HG02938 (cell line): Measurements from ENCODE around the gene HECW1.
"Not testable (repeated sequence)": the region's sequence is repeated elsewhere in the genome, so short reads cannot be mapped to it uniquely, and the experiment has no call there.

ENCODE experiments used
- ATAC-seq: cut with Tn5 transposase; IDR thresholded peaks from one replicate; pipeline ENCODE4 v1.9.1; 2021; ENCODE audit warnings: mild to moderate bottlenecking, moderate library complexity; ENCODE audit not compliant: unreplicated experiment

Gene HECW1

GRCh38 chr7:43201912-43202311, 89.5 kb downstream of the HECW1 start:
- ATAC-seq: no peak

GRCh38 chr7:43204081-43204480, 91.6 kb downstream of the HECW1 start:
- no peak for ATAC-seq

- ATAC-seq: no peak
Observed at GRCh38 chr7:43205171-43205795, 92.8 kb downstream of the HECW1 start.

GRCh38 chr7:43208242-43208641, 95.8 kb downstream of the HECW1 start:
- ATAC-seq: no peak

- ATAC-seq: not testable (repeated sequence)
Observed at GRCh38 chr7:43210539-43210938, 98.1 kb downstream of the HECW1 start.

- no peak for ATAC-seq
Observed at GRCh38 chr7:43211286-43211685, 98.8 kb downstream of the HECW1 start.

- ATAC-seq: no peak
Observed at GRCh38 chr7:43211693-43212092, 99.2 kb downstream of the HECW1 start.

GRCh38 chr7:43212921-43213320, 100.5 kb downstream of the HECW1 start:
- ATAC-seq: no peak

- no peak for ATAC-seq
Observed at GRCh38 chr7:43215061-43215460, 102.6 kb downstream of the HECW1 start.

GRCh38 chr7:43217055-43217454, 104.6 kb downstream of the HECW1 start:
- no peak for ATAC-seq

GRCh38 chr7:43218901-43219300, 106.5 kb downstream of the HECW1 start:
- ATAC-seq: not testable (repeated sequence)

GRCh38 chr7:43220250-43220649, 107.8 kb downstream of the HECW1 start:
- ATAC-seq: no peak

GRCh38 chr7:43220742-43221141, 108.3 kb downstream of the HECW1 start:
- no peak for ATAC-seq

GRCh38 chr7:43229801-43230200, 117.4 kb downstream of the HECW1 start:
- no peak for ATAC-seq

- no peak for ATAC-seq
Observed at GRCh38 chr7:43232366-43232765, 119.9 kb downstream of the HECW1 start.

GRCh38 chr7:43234073-43234472, 121.6 kb downstream of the HECW1 start:
- ATAC-seq: no peak

- no peak for ATAC-seq
Observed at GRCh38 chr7:43234968-43235367, 122.5 kb downstream of the HECW1 start.

- ATAC-seq: no peak
Observed at GRCh38 chr7:43240565-43240964, 128.1 kb downstream of the HECW1 start.

GRCh38 chr7:43242628-43243255, 130.3 kb downstream of the HECW1 start:
- ATAC-seq: no peak

- no peak for ATAC-seq
Observed at GRCh38 chr7:43244232-43244631, 131.8 kb downstream of the HECW1 start.

- no peak for ATAC-seq
Observed at GRCh38 chr7:43244784-43245183, 132.3 kb downstream of the HECW1 start.

GRCh38 chr7:43247757-43248156, 135.3 kb downstream of the HECW1 start:
- no peak for ATAC-seq

- no peak for ATAC-seq
Observed at GRCh38 chr7:43248553-43248952, 136.1 kb downstream of the HECW1 start.
